HG02884 (cell line): ENCODE results near the gene ZIK1.
A peak's percentile ranks its signal among the peaks of the same experiment; 100 is the strongest.

Experiments
- ATAC-seq: cut with Tn5 transposase; IDR thresholded peaks from one replicate; pipeline ENCODE4 v1.9.1; 2021; ENCODE audit warnings: mild to moderate bottlenecking, moderate library complexity; ENCODE audit not compliant: unreplicated experiment

ZIK1 gene

DNA sequence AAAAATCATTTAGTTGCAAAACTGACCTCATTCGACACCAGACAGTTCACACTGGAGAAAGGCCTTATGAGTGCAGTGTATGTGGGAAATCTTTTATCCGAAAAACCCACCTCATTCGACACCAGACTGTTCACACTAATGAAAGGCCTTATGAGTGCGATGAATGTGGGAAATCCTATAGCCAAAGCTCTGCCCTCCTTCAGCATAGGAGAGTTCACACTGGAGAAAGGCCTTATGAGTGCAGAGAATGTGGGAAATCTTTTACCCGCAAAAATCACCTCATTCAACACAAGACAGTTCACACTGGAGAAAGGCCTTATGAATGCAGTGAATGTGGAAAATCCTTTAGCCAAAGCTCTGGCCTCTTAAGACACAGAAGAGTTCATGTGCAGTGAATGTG, 23.0 kb downstream of the ZIK1 start:
- no peak for ATAC-seq

- ATAC-seq = no peak
Observed at GRCh38 chr19:57611113-57611512, 27.2 kb downstream of the ZIK1 start.

GRCh38 chr19:57613941-57614743, 30.2 kb downstream of the ZIK1 start, which contains the start of gene ZNF134:
Gene ZNF134 (plus strand): TSS chr19:57614242. CDS start chr19:57619469, 5,227 bp downstream.
- peak; percentile 84 for ATAC-seq

DNA sequence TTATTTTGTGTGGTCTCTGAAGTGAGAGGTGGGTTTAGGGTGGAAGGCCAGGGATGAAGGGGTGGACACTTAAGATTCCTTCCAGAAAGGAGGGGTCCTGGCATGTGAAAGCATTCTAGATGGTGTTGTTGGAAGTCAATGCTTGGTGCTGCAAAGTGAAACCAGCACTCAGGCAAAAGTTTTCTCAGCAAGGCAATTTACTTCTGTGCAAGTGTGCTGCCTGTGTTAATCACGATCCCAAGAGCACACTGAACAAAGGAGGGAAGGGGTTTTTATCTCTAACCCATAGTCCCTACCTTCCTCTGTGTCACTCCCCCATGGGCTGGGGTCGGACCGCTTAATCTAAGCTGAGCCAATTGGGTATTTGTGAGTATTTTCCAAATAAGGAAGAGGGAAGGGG, 31.4 kb downstream of the ZIK1 start:
- no peak for ATAC-seq

GRCh38 chr19:57620673-57621348, 36.9 kb downstream of the ZIK1 start:
- no peak for ATAC-seq

- no peak for ATAC-seq
Observed at GRCh38 chr19:57623091-57623490, 39.1 kb downstream of the ZIK1 start.

- ATAC-seq = peak; percentile 96
Observed at GRCh38 chr19:57632987-57633831, 49.3 kb downstream of the ZIK1 start, which contains the start of gene ZNF211. Gene ZNF211 (plus strand): TSS chr19:57633168. CDS start chr19:57633347, 179 bp downstream.

DNA sequence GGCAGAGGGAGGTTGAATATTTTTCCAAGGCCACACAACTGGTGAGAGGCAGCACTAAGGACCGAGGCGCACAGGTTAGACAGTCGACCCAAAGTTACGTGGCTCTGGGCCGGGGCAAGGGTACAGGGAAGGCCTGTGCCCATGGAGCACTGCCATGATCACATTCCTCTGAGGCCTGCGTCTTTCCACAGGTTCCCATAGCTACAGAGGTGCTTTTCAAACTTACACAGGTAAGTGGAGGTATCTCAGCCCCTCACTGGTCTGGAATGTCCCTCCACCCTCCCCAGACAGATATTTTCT, 49.8 kb downstream of the ZIK1 start:
- no peak for ATAC-seq

GRCh38 chr19:57637379-57637778, 53.4 kb downstream of the ZIK1 start:
- ATAC-seq = no peak

GRCh38 chr19:57641715-57642234, 57.8 kb downstream of the ZIK1 start:
- ATAC-seq = no peak

DNA sequence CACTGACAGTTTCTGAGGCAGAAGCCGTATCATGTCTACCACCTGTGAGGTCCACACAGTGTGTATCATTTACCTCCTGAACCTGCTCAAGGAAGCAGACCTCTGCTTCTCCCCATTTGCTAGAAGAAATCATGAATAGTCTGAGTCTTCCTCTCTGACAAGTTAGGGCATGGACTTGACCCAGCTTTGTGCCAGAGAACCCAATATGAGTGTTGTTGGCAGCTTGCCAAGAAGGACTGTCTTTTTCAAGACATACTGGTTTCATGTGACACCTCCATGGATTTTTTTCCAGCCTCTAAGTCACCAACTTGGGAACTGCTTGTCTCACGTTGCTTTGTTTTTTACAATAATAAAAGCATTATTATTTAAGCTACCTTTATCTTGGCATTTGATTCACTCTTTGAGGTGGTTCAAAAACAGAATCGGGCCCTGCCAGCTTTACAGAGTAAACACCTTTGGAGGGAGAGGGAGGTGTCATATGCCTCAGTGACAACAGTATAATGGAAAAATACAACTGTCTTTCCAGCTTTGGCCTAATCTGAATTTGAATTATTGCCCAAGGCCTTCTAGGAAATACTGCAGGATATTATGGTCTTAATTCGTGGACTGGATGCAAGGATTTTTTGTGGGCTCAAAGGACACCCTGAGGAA, 58.6 kb downstream of the ZIK1 start:
- ATAC-seq = no peak
